Stomach (tissue), 9 donors: ENCODE measurements around the gene ZNF175. TPM values are rescaled to one million over a fixed set of nuclear protein-coding genes. Genes with fewer than 3 reads are reported as not detected.

ENCODE experiments used
- DNase-seq, 2 donors: peaks; one replicate each; pipeline versions ENCODE4 v3.0.0 to v3.0.0-alpha.2; 2013 to 2019
- H3K27ac ChIP-seq, 5 donors: fragments of 200-600 bp in 4 of 5; sonication (generic) in 4 of 5; one replicate each; pipeline ENCODE4 v1.5.1; 2013 to 2019; ENCODE audit warnings: mild to moderate bottlenecking in 1 of 5, moderate library complexity in 1 of 5
- H3K27me3 ChIP-seq, 3 donors: fragments of 200-600 bp; sonication (generic); one replicate each; pipeline ENCODE4 v1.5.1; 2017 to 2019; ENCODE audit warnings: mixed run types in 1 of 3
- H3K36me3 ChIP-seq, 4 donors: fragments of 200-600 bp; sonication (generic); 1 replicate in 3 of 4; 2 replicates in 1 of 4; pipeline ENCODE4 v1.5.1; 2016 to 2019
- H3K4me1 ChIP-seq, 4 donors: fragments of 200-600 bp; sonication (generic); one replicate each; pipeline ENCODE4 v1.5.1; 2016 to 2019
- H3K4me3 ChIP-seq, 4 donors: fragments of 200-600 bp; sonication (generic) in 3 of 4; one replicate each; pipeline ENCODE4 v1.5.1; 2016 to 2019; ENCODE audit warnings: mild to moderate bottlenecking in 1 of 4
- H3K9me3 ChIP-seq, 4 donors: fragments of 200-600 bp; sonication (generic); one replicate each; pipeline ENCODE4 v1.5.1; 2016 to 2019
- CTCF ChIP-seq, 7 experiments: fragments of 450-650 bp in 4 of 7; fragments of 200-600 bp in 3 of 7; sonication (generic) in 3 of 7; IDR thresholded peaks; one replicate each; pipeline ENCODE4 v1.5.1; 2016 to 2019; ENCODE audit warnings: antibody characterized with exemption in 7 of 7, control low read depth in 2 of 7, mild to moderate bottlenecking in 1 of 7
- EP300 ChIP-seq: sonication (generic); formaldehyde crosslinking; IDR thresholded peaks from one replicate; pipeline ENCODE4 v1.6.1; 2017; ENCODE audit warnings: antibody characterized with exemption
- POLR2A ChIP-seq, 4 donors: fragments of 450-650 bp; IDR thresholded peaks; one replicate each; pipeline ENCODE4 v1.6.1; 2016; ENCODE audit warnings: antibody characterized with exemption in 4 of 4, control low read depth in 2 of 4, mild to moderate bottlenecking in 1 of 4, moderate library complexity in 1 of 4
- POLR2AphosphoS5 ChIP-seq, 3 donors: sonication (generic); formaldehyde crosslinking; IDR thresholded peaks; one replicate each; pipeline ENCODE4 v1.6.1; 2016; ENCODE audit warnings: antibody characterized with exemption in 3 of 3
- WGBS, 5 donors: extraction: QIAGEN DNeasy Blood & Tissue Kit in 3 of 5; methylation state at CpG; one replicate each; pipeline versions ENCODE4 v1.1.5 to v1.1.7; 2013 to 2018; 5-methylcytosine and 5-hydroxymethylcytosine counted together
- intact Hi-C: fragments of 100-400 bp; cut with DNase I; formaldehyde crosslinking; loops from one replicate; pipeline ENCODE4 v1.15.1; 2023; ENCODE audit warnings: low total_unique reads
- polyA plus RNA-seq, 3 donors: library from polyadenylated mRNA; stranded (reverse); fragments of 200-250 nt; gene quantifications; one replicate each; pipeline ENCODE4 v1.2.3, GENCODE V29; 2013
- total RNA-seq, 5 donors: library from RNA; depleted of rRNA; stranded (reverse); fragments of >200 nt; gene quantifications; one replicate each; pipeline versions ENCODE4 v1.1.0 to v1.2.3, GENCODE V29; 2014 to 2016
- donor health status: healthy with polysubstance abuse.
- donor health status: Bipolar disorder and iron deficiency.
- donor health status: healthy.

Gene ZNF175
- total and polyA plus RNA-seq, 8 donors = 1.2 to 12.9 (median 3.9) TPM

GRCh38 chr19:51531349-51532315 lies 39.5 kb upstream of the ZNF175 start, which contains the start of gene SIGLEC6:
Gene SIGLEC6 (minus strand): TSS chr19:51531670. CDS start chr19:51531648, 22 bp downstream.
- Histone ChIP-seq H3K9me3 (peaks cover 0 to 13% (median 0%) of the 10 kb centered on the region in 4 donors), H3K4me1 (no peaks in the 10 kb centered on the region), H3K4me3 (peak within 1 kb of the TSS in 1 of 4 donors; percentile 11), H3K27ac (no peak within 1 kb of the TSS), H3K27me3 (peaks cover 0 to 51% (median 18%) of the 10 kb centered on the region in 3 donors), H3K36me3 (no peaks in the 10 kb centered on the region)
- TF ChIP-seq POLR2A (IDR thresholded peaks at IDR 0.05) (no peak), CTCF (IDR thresholded peaks at IDR 0.05) (no peak), POLR2AphosphoS5 (IDR thresholded peaks at IDR 0.05) (no peak), EP300 (no peak)
- intact Hi-C loops = no loop called here
- DNase-seq = peak; percentile 37 to 59
- WGBS, 5 donors = 22 to 34% (median 30%) methylated on average over 17 to 25 of the region's 25 CpGs

GRCh38 chr19:51535535-51535934 lies 35.5 kb upstream of the ZNF175 start:
- Histone ChIP-seq H3K27me3 (peaks cover 0 to 54% (median 23%) of the 10 kb centered on the region in 3 donors), H3K36me3 (no peaks in the 10 kb centered on the region), H3K27ac (no peak overlapping the region), H3K4me3 (no peak overlapping the region), H3K4me1 (no peaks in the 10 kb centered on the region), H3K9me3 (peaks cover 0 to 13% (median 0%) of the 10 kb centered on the region in 4 donors)
- TF ChIP-seq POLR2AphosphoS5 (IDR thresholded peaks at IDR 0.05) (no peak), CTCF (IDR thresholded peaks at IDR 0.05) (no peak), POLR2A (IDR thresholded peaks at IDR 0.05) (no peak), EP300 (no peak)
- WGBS, 5 donors = 78 to 88% (median 83%) methylated on average over 1 of the region's 1 CpG
- DNase-seq = no peak
- intact Hi-C loops = no loop called here

GRCh38 chr19:51539821-51540366 lies 31.2 kb upstream of the ZNF175 start:
- no peak overlapping the region for H3K4me3 ChIP-seq
- H3K36me3 ChIP-seq = no peaks in the 10 kb centered on the region
- TF ChIP-seq EP300 (no peak), POLR2AphosphoS5 (IDR thresholded peaks at IDR 0.05) (no peak), POLR2A (IDR thresholded peaks at IDR 0.05) (no peak), CTCF (IDR thresholded peaks at IDR 0.05) (no peak)
- H3K4me1 ChIP-seq = no peaks in the 10 kb centered on the region
- H3K9me3 ChIP-seq = peaks cover 0 to 13% (median 0%) of the 10 kb centered on the region in 4 donors
- WGBS, 5 donors = 77 to 88% (median 83%) methylated on average over 4 of the region's 4 CpGs
- H3K27me3 ChIP-seq = peaks cover 0 to 64% (median 24%) of the 10 kb centered on the region in 3 donors
- intact Hi-C loops = no loop called here
- DNase-seq = no peak
- no peak overlapping the region for H3K27ac ChIP-seq

GRCh38 chr19:51541458-51542357 lies 29.4 kb upstream of the ZNF175 start:
- Histone ChIP-seq H3K27ac (no peak overlapping the region), H3K4me1 (no peaks in the 10 kb centered on the region), H3K27me3 (peaks cover 0 to 79% (median 24%) of the 10 kb centered on the region in 3 donors), H3K9me3 (no peaks in the 10 kb centered on the region), H3K4me3 (no peak overlapping the region), H3K36me3 (no peaks in the 10 kb centered on the region)
- intact Hi-C loops = no loop called here
- WGBS, 5 donors = 50 to 66% (median 57%) methylated on average over 10 of the region's 10 CpGs
- TF ChIP-seq POLR2A (IDR thresholded peaks at IDR 0.05) = no peak
- TF ChIP-seq POLR2AphosphoS5 (IDR thresholded peaks at IDR 0.05) = no peak
- TF ChIP-seq EP300 = no peak
- no peak for TF ChIP-seq CTCF (IDR thresholded peaks at IDR 0.05)
- no peak for DNase-seq
